Putamen (tissue), 1 donor: Measurements from ENCODE around the gene PGLYRP1.

ENCODE experiments used
- DNase-seq: peaks from one replicate; pipeline ENCODE4 v3.0.0-alpha.2; 2016; ENCODE audit warnings: low spot score

Gene PGLYRP1

GRCh38 chr19:46022431-46023310 is at the start of gene PGLYRP1:
TSS of gene PGLYRP1 (minus strand) at chr19:46023053. CDS start at chr19:46023021, 32 bp downstream.
- no peak for DNase-seq

GRCh38 chr19:46069806-46070341 is 47.0 kb upstream of the PGLYRP1 start:
- no peak for DNase-seq

GRCh38 chr19:46068345-46069258 is 45.7 kb upstream of the PGLYRP1 start:
- no peak for DNase-seq

GRCh38 chr19:46067691-46068090 is 44.8 kb upstream of the PGLYRP1 start:
- no peak for DNase-seq

GRCh38 chr19:46066471-46066870 is 43.6 kb upstream of the PGLYRP1 start:
- DNase-seq, result no peak

- DNase-seq, result no peak
Observed at GRCh38 chr19:46065486-46066071, 42.7 kb upstream of the PGLYRP1 start.

- DNase-seq, result no peak
Observed at GRCh38 chr19:46063201-46063600, 40.3 kb upstream of the PGLYRP1 start.

GRCh38 chr19:46060012-46060411 is 37.2 kb upstream of the PGLYRP1 start:
- DNase-seq, result no peak

GRCh38 chr19:46058778-46059177 is 35.9 kb upstream of the PGLYRP1 start:
- DNase-seq, result no peak

GRCh38 chr19:46056536-46056935 is 33.7 kb upstream of the PGLYRP1 start:
- DNase-seq, result no peak

GRCh38 chr19:46052896-46053295 is 30.0 kb upstream of the PGLYRP1 start:
- no peak for DNase-seq

GRCh38 chr19:46049597-46049996 is 26.7 kb upstream of the PGLYRP1 start:
- no peak for DNase-seq

- DNase-seq, result no peak
Observed at GRCh38 chr19:46043519-46043918, 20.7 kb upstream of the PGLYRP1 start.

GRCh38 chr19:46042252-46042883 is 19.5 kb upstream of the PGLYRP1 start:
- no peak for DNase-seq

GRCh38 chr19:46040952-46041500 is 18.2 kb upstream of the PGLYRP1 start, which contains the start of gene IGFL4:
TSS of gene IGFL4 (minus strand) at chr19:46041002. CDS start at chr19:46040962, 40 bp downstream.
- no peak for DNase-seq

- DNase-seq, result no peak
Observed at GRCh38 chr19:46040125-46040524, 17.3 kb upstream of the PGLYRP1 start.

GRCh38 chr19:46036744-46037128 is 13.9 kb upstream of the PGLYRP1 start:
- DNase-seq, result no peak

GRCh38 chr19:46035986-46036743 is 13.3 kb upstream of the PGLYRP1 start:
- no peak for DNase-seq

- DNase-seq, result no peak
Observed at GRCh38 chr19:46035546-46035945, 12.7 kb upstream of the PGLYRP1 start.

GRCh38 chr19:46033401-46033800 is 10.5 kb upstream of the PGLYRP1 start:
- no peak for DNase-seq
